Glutamatergic neuron (in vitro differentiated cells): Measurements from ENCODE around the gene GPATCH11. TPM values are rescaled to one million over a fixed set of nuclear protein-coding genes. Genes with fewer than 3 reads are reported as not detected.

Source experiments
- DNase-seq: peaks from one replicate; pipeline ENCODE4 v3.0.0; 2022
- H3K27ac Mint-ChIP-seq: one replicate; pipeline ENCODE4 v1.8.0; 2020; ENCODE audit warnings: mild to moderate bottlenecking, mixed read lengths, inconsistent platforms; ENCODE audit not compliant: unreplicated experiment
- H3K27me3 Mint-ChIP-seq: one replicate; pipeline ENCODE4 v1.8.0; 2020; ENCODE audit warnings: mild to moderate bottlenecking, moderate library complexity, mixed read lengths, inconsistent platforms; ENCODE audit not compliant: unreplicated experiment
- H3K36me3 Mint-ChIP-seq: one replicate; pipeline ENCODE4 v1.8.0; 2020; ENCODE audit warnings: mild to moderate bottlenecking, mixed read lengths, inconsistent platforms; ENCODE audit not compliant: unreplicated experiment
- H3K4me1 Mint-ChIP-seq: one replicate; pipeline ENCODE4 v1.8.0; 2020; ENCODE audit warnings: mild to moderate bottlenecking, low read depth, mixed read lengths, inconsistent platforms; ENCODE audit not compliant: unreplicated experiment
- H3K4me3 Mint-ChIP-seq: one replicate; pipeline ENCODE4 v1.8.0; 2020; ENCODE audit warnings: mild to moderate bottlenecking, mixed read lengths, inconsistent platforms; ENCODE audit not compliant: unreplicated experiment
- H3K9me3 Mint-ChIP-seq: one replicate; pipeline ENCODE4 v1.8.0; 2020; ENCODE audit warnings: mild to moderate bottlenecking, moderate library complexity, mixed read lengths, inconsistent platforms; ENCODE audit not compliant: unreplicated experiment
- CTCF ChIP-seq: fragments of 200-600 bp; sonication (generic); IDR thresholded peaks from one replicate; pipeline ENCODE4 v1.5.0; 2021; ENCODE audit not compliant: partially characterized antibody, unreplicated experiment
- total RNA-seq: library from RNA; stranded (reverse); fragmentation: NEBNext Ultra II Directional; extraction: Animal tissue kit (Norgen Biotek cat#: 25700); gene quantifications from one replicate; pipeline ENCODE4 v1.2.1, GENCODE V29; 2021; ENCODE audit not compliant: unreplicated experiment

GPATCH11 gene
- total RNA-seq, 1 donor from 2014 or later, result 13.2 TPM

DNA sequence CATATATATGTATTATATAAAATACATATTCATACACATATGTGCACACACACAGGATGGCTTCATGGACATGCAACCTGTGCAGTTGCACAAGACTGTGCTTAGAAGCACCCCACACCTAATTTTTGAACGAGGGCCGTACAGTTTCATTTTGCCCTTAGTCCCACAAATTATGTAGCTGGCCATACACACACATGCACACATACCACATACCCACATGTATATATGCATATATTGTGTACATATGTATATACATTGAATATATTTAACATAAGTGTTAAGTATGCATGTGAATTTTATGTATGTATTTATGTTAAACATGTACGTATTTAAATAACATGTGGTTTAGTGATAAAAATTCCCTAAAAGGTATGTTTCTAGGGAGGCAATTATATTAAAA, 18.3 kb downstream of the GPATCH11 start:
- H3K27ac Mint-ChIP-seq, result no peak overlapping the region
- H3K9me3 Mint-ChIP-seq, result peaks cover 2% of the 10 kb centered on the region
- H3K4me1 Mint-ChIP-seq, result peaks cover 6% of the 10 kb centered on the region
- no peak for TF ChIP-seq CTCF
- no peaks in the 10 kb centered on the region for H3K27me3 Mint-ChIP-seq
- H3K4me3 Mint-ChIP-seq, result no peak overlapping the region
- H3K36me3 Mint-ChIP-seq, result no peaks in the 10 kb centered on the region
- DNase-seq, result no peak

DNA sequence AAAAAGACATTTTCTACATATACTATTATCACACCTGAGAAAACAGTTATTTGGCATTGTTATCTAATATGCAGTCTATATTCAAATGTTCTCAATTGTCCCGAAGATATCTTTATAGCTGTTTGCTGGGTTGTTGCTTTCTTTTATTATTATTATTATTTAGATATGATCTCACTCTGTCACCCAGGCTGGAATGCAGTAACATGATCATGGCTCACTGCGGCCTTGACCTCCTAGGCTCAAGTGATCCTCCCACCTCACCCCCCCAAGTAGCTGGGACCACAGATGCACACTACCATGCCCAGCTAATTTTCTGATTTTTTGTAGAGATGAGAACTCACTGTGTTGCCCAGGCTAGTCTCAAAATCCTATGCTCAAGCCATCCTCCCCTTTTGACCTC, 19.9 kb downstream of the GPATCH11 start:
- no peak for DNase-seq
- H3K9me3 Mint-ChIP-seq, result peaks cover 2% of the 10 kb centered on the region
- H3K36me3 Mint-ChIP-seq, result no peaks in the 10 kb centered on the region
- TF ChIP-seq CTCF, result no peak
- no peak overlapping the region for H3K4me3 Mint-ChIP-seq
- peaks cover 6% of the 10 kb centered on the region for H3K4me1 Mint-ChIP-seq
- no peak overlapping the region for H3K27ac Mint-ChIP-seq
- no peaks in the 10 kb centered on the region for H3K27me3 Mint-ChIP-seq

- DNase-seq, result no peak
- Mint-ChIP-seq H3K36me3 (no peaks in the 10 kb centered on the region), H3K27me3 (no peaks in the 10 kb centered on the region), H3K27ac (no peak overlapping the region), H3K4me3 (no peak overlapping the region), H3K9me3 (peaks cover 2% of the 10 kb centered on the region), H3K4me1 (peaks cover 6% of the 10 kb centered on the region)
- no peak for TF ChIP-seq CTCF
These were observed 20.8 kb downstream of the GPATCH11 start for GRCh38 chr2:37105150-37105549.

DNA sequence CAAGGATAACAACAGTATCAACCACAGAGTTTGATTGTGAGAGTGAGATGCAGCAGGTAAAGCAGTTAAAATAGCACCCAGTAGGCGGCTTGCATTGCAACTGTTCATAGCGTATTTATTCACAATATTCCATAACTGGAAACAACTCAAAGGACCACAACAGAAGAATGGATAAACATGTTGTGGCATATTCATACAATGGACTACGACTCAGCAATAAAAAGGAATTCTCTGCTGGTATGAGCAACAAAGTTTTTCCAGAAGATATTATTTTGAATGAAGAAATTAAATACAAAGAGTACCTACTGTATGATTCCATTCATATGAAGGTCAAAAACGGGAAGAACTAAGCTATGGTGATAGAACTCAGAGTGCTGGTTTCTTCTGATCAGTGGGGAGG, 25.2 kb downstream of the GPATCH11 start:
- Mint-ChIP-seq H3K9me3 (peaks cover 2% of the 10 kb centered on the region), H3K36me3 (no peaks in the 10 kb centered on the region), H3K27me3 (no peaks in the 10 kb centered on the region), H3K27ac (no peak overlapping the region), H3K4me1 (peaks cover 6% of the 10 kb centered on the region), H3K4me3 (no peak overlapping the region)
- no peak for TF ChIP-seq CTCF
- DNase-seq, result no peak

DNA sequence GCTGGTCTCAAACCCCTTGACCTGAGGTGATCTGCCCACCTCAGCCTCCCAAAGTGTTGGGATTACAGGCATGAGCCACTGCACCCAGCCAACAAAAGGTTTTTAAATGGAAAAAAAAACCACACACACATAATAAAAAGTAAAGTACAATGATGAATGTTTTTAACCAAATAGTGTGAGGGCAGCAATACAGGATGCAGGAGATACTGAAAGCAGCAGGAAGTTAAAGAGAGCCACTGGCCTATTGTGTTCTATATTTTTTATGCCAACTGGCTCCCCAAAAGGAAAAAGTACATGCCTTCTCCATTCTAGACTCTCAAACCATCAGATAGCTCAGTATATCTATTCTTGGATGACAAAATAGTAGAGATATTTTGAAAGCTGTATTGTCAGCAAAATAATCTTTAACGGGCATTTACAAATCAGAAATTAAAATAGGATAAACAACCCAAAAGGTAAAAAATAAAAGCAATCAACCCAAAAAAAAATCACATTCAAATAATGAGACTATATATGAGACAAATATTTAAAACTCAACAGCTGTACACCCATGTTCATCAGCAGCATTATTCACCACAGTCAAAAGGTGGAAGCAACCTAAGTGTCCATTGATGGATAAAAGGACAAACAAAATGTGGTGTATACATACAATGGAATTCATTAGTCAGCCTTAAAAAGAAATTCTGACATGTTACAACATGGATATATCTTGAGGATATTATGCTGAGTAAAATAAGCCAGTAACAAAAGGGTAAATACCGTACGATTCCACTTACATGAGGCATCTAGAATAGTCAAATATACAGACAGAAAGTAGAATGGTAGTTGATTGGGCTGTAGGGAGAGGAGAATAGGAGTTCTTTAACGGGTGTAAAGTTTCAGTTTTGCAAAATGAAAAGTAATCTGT, 26.2 kb downstream of the GPATCH11 start:
- DNase-seq, result no peak
- no peak overlapping the region for H3K27ac Mint-ChIP-seq
- H3K27me3 Mint-ChIP-seq, result no peaks in the 10 kb centered on the region
- H3K4me3 Mint-ChIP-seq, result no peak overlapping the region
- peaks cover 2% of the 10 kb centered on the region for H3K9me3 Mint-ChIP-seq
- H3K36me3 Mint-ChIP-seq, result no peaks in the 10 kb centered on the region
- TF ChIP-seq CTCF, result no peak
- peaks cover 2% of the 10 kb centered on the region for H3K4me1 Mint-ChIP-seq
